ENCODE data around the gene DOCK1.

DOCK1 gene

GRCh38 chr10:127492607-127493250, 587.5 kb downstream of the DOCK1 start:
- H3K4me3 ChIP-seq (ENCODE audit: control insufficient read depth, low read depth, low read length), result no peak overlapping the region
- DNase-seq (ENCODE audit: low read depth), result no peak
- TF ChIP-seq CTCF (IDR thresholded peaks at IDR 0.05; ENCODE audit: control insufficient read depth, insufficient read depth, low read depth, low read length, missing control alignments), result peak; percentile 23

- H3K4me3 ChIP-seq (ENCODE audit: control insufficient read depth, low read depth, low read length), result no peak overlapping the region
- no peak for DNase-seq (ENCODE audit: low read depth)
- no peak for TF ChIP-seq CTCF (IDR thresholded peaks at IDR 0.05; ENCODE audit: control insufficient read depth, insufficient read depth, low read depth, low read length, missing control alignments)
Measured at GRCh38 chr10:127496035-127496434, 590.8 kb downstream of the DOCK1 start.

- no peak for TF ChIP-seq CTCF (IDR thresholded peaks at IDR 0.05; ENCODE audit: control insufficient read depth, insufficient read depth, low read depth, low read length, missing control alignments)
- DNase-seq (ENCODE audit: low read depth), result no peak
- no peak overlapping the region for H3K4me3 ChIP-seq (ENCODE audit: control insufficient read depth, low read depth, low read length)
Measured at GRCh38 chr10:127497685-127498084, 592.5 kb downstream of the DOCK1 start.

- no peak overlapping the region for H3K4me3 ChIP-seq (ENCODE audit: control insufficient read depth, low read depth, low read length)
- DNase-seq (ENCODE audit: low read depth), result no peak
- no peak for TF ChIP-seq CTCF (IDR thresholded peaks at IDR 0.05; ENCODE audit: control insufficient read depth, insufficient read depth, low read depth, low read length, missing control alignments)
Measured at GRCh38 chr10:127498087-127498486, 592.9 kb downstream of the DOCK1 start.

GRCh38 chr10:127500127-127500526, 594.9 kb downstream of the DOCK1 start:
- no peak for DNase-seq (ENCODE audit: low read depth)
- no peak overlapping the region for H3K4me3 ChIP-seq (ENCODE audit: control insufficient read depth, low read depth, low read length)
- TF ChIP-seq CTCF (IDR thresholded peaks at IDR 0.05; ENCODE audit: control insufficient read depth, insufficient read depth, low read depth, low read length, missing control alignments), result no peak
